Mucosa of gallbladder (tissue), 1 donor: ENCODE measurements around the gene YKT6. TPM values are rescaled to one million over a fixed set of nuclear protein-coding genes. Genes with fewer than 3 reads are reported as not detected.
A peak's percentile ranks its signal among the peaks of the same experiment; 100 is the strongest.
"Not testable (repeated sequence)": the region's sequence is repeated elsewhere in the genome, so short reads cannot be mapped to it uniquely, and the experiment has no call there.

Source experiments
- DNase-seq: peaks from one replicate; pipeline ENCODE4 v3.0.0-alpha.2; 2020; ENCODE audit warnings: low spot score
- total RNA-seq: library from RNA; stranded (reverse); gene quantifications from one replicate; pipeline ENCODE4 v1.2.1, GENCODE V29; 2021
- donor health status: DM: no; HTN: no; CAD: no.

YKT6 gene
- total RNA-seq, result 58.6 TPM

GRCh38 chr7:44200699-44201461 is at the start of gene YKT6:
Gene YKT6, plus strand, starts transcription at chr7:44200978. Its CDS starts 158 bp downstream, at chr7:44201136.
- peak; percentile 95 for DNase-seq

GRCh38 chr7:44151956-44152355 is 48.8 kb upstream of the YKT6 start:
- DNase-seq, result no peak

- DNase-seq, result no peak
Observed at GRCh38 chr7:44152971-44153947, 47.5 kb upstream of the YKT6 start.

GRCh38 chr7:44153948-44154335 is 46.8 kb upstream of the YKT6 start:
- DNase-seq, result no peak

- no peak for DNase-seq
Observed at GRCh38 chr7:44154703-44155102, 46.1 kb upstream of the YKT6 start.

- DNase-seq, result peak; percentile 46
Observed at GRCh38 chr7:44155191-44156185, 45.3 kb upstream of the YKT6 start.

GRCh38 chr7:44156453-44157010 is 44.2 kb upstream of the YKT6 start:
- DNase-seq, result no peak

- no peak for DNase-seq
Observed at GRCh38 chr7:44157116-44158080, 43.4 kb upstream of the YKT6 start.

- DNase-seq, result no peak
Observed at GRCh38 chr7:44158096-44158872, 42.5 kb upstream of the YKT6 start.

- no peak for DNase-seq
Observed at GRCh38 chr7:44158873-44159631, 41.7 kb upstream of the YKT6 start.

GRCh38 chr7:44159824-44160630 is 40.8 kb upstream of the YKT6 start:
- no peak for DNase-seq

- no peak for DNase-seq
Observed at GRCh38 chr7:44161371-44161770, 39.4 kb upstream of the YKT6 start.

- DNase-seq, result no peak
Observed at GRCh38 chr7:44162179-44162578, 38.6 kb upstream of the YKT6 start.

GRCh38 chr7:44162785-44163395 is 37.9 kb upstream of the YKT6 start:
- no peak for DNase-seq

- no peak for DNase-seq
Observed at GRCh38 chr7:44163591-44163990, 37.2 kb upstream of the YKT6 start.

- no peak for DNase-seq
Observed at GRCh38 chr7:44167920-44168319, 32.9 kb upstream of the YKT6 start.

- not testable (repeated sequence) for DNase-seq
Observed at GRCh38 chr7:44171901-44172300, 28.9 kb upstream of the YKT6 start.
